Endothelial cell of umbilical vein (primary cell): ENCODE measurements around the gene PXN. TPM values are rescaled to one million over a fixed set of nuclear protein-coding genes. Genes with fewer than 3 reads are reported as not detected.

Experiments used
- BruUV-seq: library from RNA; stranded (reverse); fragments of 400-500 nt; replicated peaks from 2 replicates; lab custom pipeline; 2021; lab: Mats Ljungman, UMichigan
- CTCF ChIA-PET: fragments of 300-600, 350-600 bp; sonication (Branson Sonifier 250); formaldehyde crosslinking; loops from one replicate; lab custom pipeline; 2021; ENCODE audit warnings: antibody characterized with exemption, inconsistent platforms; lab: Charles Lee
- POLR2A ChIA-PET: fragments of 300-600, 350-600 bp; sonication (Branson Sonifier 250); formaldehyde crosslinking; loops from one replicate; lab custom pipeline; 2021; ENCODE audit warnings: antibody characterized with exemption, inconsistent platforms; lab: Charles Lee
- DNase-seq: peaks from one replicate; pipeline ENCODE4 v3.0.0-alpha.2; 2011; ENCODE audit warnings: low read depth, low spot score
- FAIRE-seq: peaks from 2 replicates; lab custom pipeline; 2011; peaks lifted over from hg19 to GRCh38; lab: Jason Lieb, UNC
- H2AFZ ChIP-seq: 2 replicates; pipeline ENCODE4 v1.6.0; 2012; ENCODE audit warnings: low read depth, low read length, control low read depth, inconsistent platforms
- H3K27ac ChIP-seq: 2 replicates; pipeline ENCODE4 v1.5.1; 2011; ENCODE audit warnings: low read depth, mild to moderate bottlenecking, control low read depth, low read length, moderate library complexity; ENCODE audit not compliant: insufficient read depth
- H3K27me3 ChIP-seq, 2 experiments: 2 replicates each; pipeline versions ENCODE4 v1.6.0 to v1.6.1; 2011; ENCODE audit warnings: low read length in 2 of 2, mixed read lengths in 1 of 2; ENCODE audit not compliant: control insufficient read depth in 2 of 2, insufficient read depth in 2 of 2
- H3K36me3 ChIP-seq, 2 experiments: 2 replicates in 1 of 2; 3 replicates in 1 of 2; pipeline ENCODE4 v1.5.1; 2011; ENCODE audit warnings: low read length in 2 of 2, mild to moderate bottlenecking in 1 of 2, moderate library complexity in 1 of 2; ENCODE audit not compliant: control insufficient read depth in 2 of 2, insufficient read depth in 2 of 2; ENCODE audit errors: extremely low read depth in 1 of 2
- H3K4me1 ChIP-seq: 3 replicates; pipeline ENCODE4 v1.5.1; 2011; ENCODE audit warnings: mild to moderate bottlenecking, low read length; ENCODE audit not compliant: control insufficient read depth, insufficient read depth; ENCODE audit errors: extremely low read depth
- H3K4me2 ChIP-seq: 2 replicates; pipeline ENCODE4 v1.6.1; 2011; ENCODE audit warnings: low read length, control low read depth, mixed read lengths; ENCODE audit not compliant: insufficient read depth
- H3K4me3 ChIP-seq, 3 experiments: fragments of 200-600 bp in 1 of 3; sonication (generic), shearing (Covaris generic) in 1 of 3; replicated peaks in 1 of 3; 2 replicates each; pipeline ENCODE4 v1.5.1; 2011 to 2016; ENCODE audit warnings: control low read depth in 3 of 3, low read length in 3 of 3, mild to moderate bottlenecking in 2 of 3, inconsistent platforms in 1 of 3, low read depth in 1 of 3, moderate library complexity in 1 of 3; ENCODE audit not compliant: insufficient read depth in 1 of 3
- H3K79me2 ChIP-seq: 2 replicates; pipeline ENCODE4 v1.6.0; 2012; ENCODE audit warnings: low read length, inconsistent platforms; ENCODE audit not compliant: control insufficient read depth, insufficient read depth
- H3K9ac ChIP-seq: replicated peaks from 2 replicates; pipeline ENCODE3; 2011; ENCODE audit warnings: low read length, control low read depth; ENCODE audit not compliant: insufficient read depth; ENCODE audit errors: extremely low read depth
- H3K9me1 ChIP-seq: replicated peaks from 3 replicates; pipeline ENCODE4 v1.6.0; 2011; ENCODE audit warnings: mild to moderate bottlenecking, low read length; ENCODE audit not compliant: control insufficient read depth, insufficient read depth; ENCODE audit errors: extremely low read depth
- H3K9me3 ChIP-seq: replicated peaks from 2 replicates; pipeline ENCODE4 v1.5.1; 2012; ENCODE audit warnings: low read length, inconsistent platforms; ENCODE audit not compliant: control insufficient read depth, insufficient read depth
- H4K20me1 ChIP-seq: replicated peaks from 2 replicates; pipeline ENCODE3; 2011; ENCODE audit warnings: mild to moderate bottlenecking, low read length; ENCODE audit not compliant: control insufficient read depth, insufficient read depth; ENCODE audit errors: extremely low read depth
- CTCF ChIP-seq, 2 donors: IDR thresholded peaks; 1 replicate in 1 of 2; 2 replicates in 1 of 2; pipeline ENCODE4 v1.5.1; 2011; ENCODE audit warnings: low read length in 2 of 2, mild to moderate bottlenecking in 2 of 2, moderate library complexity in 2 of 2, control low read depth in 1 of 2, inconsistent platforms in 1 of 2, low read depth in 1 of 2; ENCODE audit not compliant: insufficient read depth in 1 of 2; ENCODE audit errors: extremely low read depth in 1 of 2
- EZH2 ChIP-seq: IDR thresholded peaks from 2 replicates; pipeline ENCODE4 v1.6.1; 2012; ENCODE audit warnings: borderline replicate concordance, low read depth, mild to moderate bottlenecking, moderate library complexity, low read length, inconsistent platforms; ENCODE audit not compliant: severe bottlenecking
- FOS ChIP-seq: IDR thresholded peaks from 2 replicates; pipeline ENCODE4 v1.6.1; 2011; ENCODE audit warnings: mild to moderate bottlenecking, low read length, moderate library complexity, borderline replicate concordance; ENCODE audit not compliant: insufficient read depth
- GATA2 ChIP-seq: IDR thresholded peaks from 2 replicates; pipeline ENCODE4 v1.7.0; 2011; ENCODE audit warnings: low read depth, mild to moderate bottlenecking, moderate library complexity, mixed read lengths, low read length; ENCODE audit not compliant: insufficient read length, insufficient read depth
- JUN ChIP-seq: IDR thresholded peaks from 2 replicates; pipeline ENCODE4 v1.6.1; 2011; ENCODE audit warnings: borderline replicate concordance, low read depth; ENCODE audit not compliant: insufficient read length, insufficient read depth
- MAX ChIP-seq: IDR thresholded peaks from 2 replicates; pipeline ENCODE4 v1.6.1; 2011; ENCODE audit not compliant: insufficient read depth, insufficient read length
- MYC ChIP-seq: IDR thresholded peaks from one replicate; pipeline ENCODE4 v1.6.1; 2011; ENCODE audit warnings: mild to moderate bottlenecking, low read depth, low read length
- POLR2A ChIP-seq: IDR thresholded peaks from 2 replicates; pipeline ENCODE4 v1.6.1; 2012; ENCODE audit warnings: low read depth, mild to moderate bottlenecking, control low read depth, low read length
- POLR2AphosphoS5 ChIP-seq: IDR thresholded peaks from 2 replicates; pipeline ENCODE4 v1.6.1; 2012; ENCODE audit warnings: low read depth, mild to moderate bottlenecking, control low read depth, low read length, moderate library complexity; ENCODE audit not compliant: insufficient read depth
- dilution Hi-C: fragments of 300-500 bp; cut with MboI; formaldehyde crosslinking; loops from one replicate; pipeline ENCODE4 v1.15.0; 2019; ENCODE audit warnings: low sequenced_read_pairs; ENCODE audit not compliant: extremely low pct_ligation_motif_present
- intact Hi-C: fragments of 100-400 bp; cut with micrococcal nuclease; formaldehyde crosslinking; loops from one replicate; pipeline ENCODE4 v1.10.0; 2022
- polyA plus RNA-seq, 4 experiments: library from polyadenylated mRNA; depleted of rRNA in 3 of 4; stranded (reverse) in 3 of 4; unstranded in 1 of 4; fragments of >200 nt; gene quantifications; 2 replicates each; pipeline versions ENCODE4 v1.2.1 to v1.2.3, GENCODE V29; 2011 to 2012; ENCODE audit warnings: missing spikeins in 1 of 4
- total RNA-seq: library from RNA; stranded (reverse); gene quantifications from 2 replicates; pipeline ENCODE4 v1.2.3, GENCODE V29; 2021

PXN gene
- total and polyA plus RNA-seq, 2 donors (not counting 3 experiments of a cell fraction or from before 2014, with no cell fraction given), result 132 to 258 TPM

- ChIA-PET POLR2A (no interaction called here), CTCF (no interaction called here)
- Histone ChIP-seq H3K79me2 (no peaks in the 10 kb centered on the region), H3K4me1 (no peaks in the 10 kb centered on the region), H4K20me1 (no peaks in the 10 kb centered on the region), H3K9me1 (no peaks in the 10 kb centered on the region), H3K4me2 (no peak overlapping the region), H3K27me3 (no peaks in the 10 kb centered on the region), H2AFZ (no peak overlapping the region), H3K9ac (no peak overlapping the region), H3K4me3 (no peak overlapping the region), H3K27ac (no peak overlapping the region), H3K9me3 (no peaks in the 10 kb centered on the region), H3K36me3 (no peaks in the 10 kb centered on the region)
- DNase-seq (no peak), FAIRE-seq (no peak)
- BruUV-seq, result no TSS peak
- intact Hi-C loops, result no loop called here
- TF ChIP-seq POLR2A (no peak), CTCF (IDR thresholded peaks at IDR 0.05; ENCODE audit: extremely low read depth in 1 of 2, insufficient read depth in 1 of 2, low read depth in 1 of 2, low read length in 2 of 2) (no peak), FOS (no peak), EZH2 (no peak), POLR2AphosphoS5 (no peak), JUN (no peak), MYC (no peak), GATA2 (no peak), MAX (no peak)
- dilution Hi-C loops, result no loop called here
Observed at GRCh38 chr12:120276734-120277133, 11.2 kb upstream of the PXN start.
